GM12891 (cell line): ENCODE measurements around the gene NFYB.

ENCODE experiments used
- PAX5 ChIP-seq: IDR thresholded peaks from 2 replicates; pipeline ENCODE4 v1.6.1; 2011; ENCODE audit warnings: low read length, moderate library complexity, mild to moderate bottlenecking; ENCODE audit not compliant: insufficient read depth, severe bottlenecking
- POLR2A ChIP-seq: IDR thresholded peaks from 2 replicates; pipeline ENCODE4 v1.6.1; 2011; ENCODE audit warnings: low read depth, low read length, control low read depth
- POLR2AphosphoS5 ChIP-seq: IDR thresholded peaks from 2 replicates; pipeline ENCODE4 v1.6.1; 2011; ENCODE audit warnings: low read depth, low read length, control low read depth
- TAF1 ChIP-seq: IDR thresholded peaks from 2 replicates; pipeline ENCODE4 v1.6.1; 2011; ENCODE audit warnings: low read depth, low read length, control low read depth

DNA sequence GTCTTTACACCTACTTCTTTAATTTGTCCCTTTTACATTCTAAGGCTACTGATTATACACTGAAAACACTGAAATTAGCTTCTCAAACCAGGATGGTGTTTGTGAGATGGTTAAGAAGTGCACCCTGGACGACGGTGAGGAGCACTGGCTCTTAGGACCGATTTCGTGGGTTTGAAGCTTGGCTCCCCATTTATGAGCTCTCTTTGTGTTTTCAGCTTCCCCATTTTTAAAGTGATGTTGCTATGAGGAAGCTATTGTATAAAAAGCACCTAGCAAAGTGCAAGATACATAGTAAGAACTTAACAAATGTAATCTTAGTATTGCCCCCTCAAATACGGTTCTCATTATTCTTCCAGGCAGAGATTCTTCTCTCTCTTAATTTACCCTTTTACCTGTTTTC lies 4.7 kb downstream of the NFYB start:
- TF ChIP-seq POLR2A (no peak), TAF1 (no peak), PAX5 (no peak), POLR2AphosphoS5 (no peak)
